Activated CD8-positive, alpha-beta T cell treated with anti-CD3 and anti-CD28 coated beads for 36 hours (primary cell): Measurements from ENCODE around the gene OXCT2. TPM values are rescaled to one million over a fixed set of nuclear protein-coding genes. Genes with fewer than 3 reads are reported as not detected.

Experiments
- ATAC-seq: fragments of 200-7000 bp; cut with Tn5 transposase; one replicate; pipeline ENCODE4 v1.10.0; 2021; ENCODE audit warnings: mild to moderate bottlenecking, moderate library complexity
- CTCF ChIA-PET: fragments of 350-600 bp; sonication (Branson Sonifier 250); formaldehyde crosslinking; loops from one replicate; lab custom pipeline; 2021; ENCODE audit warnings: antibody characterized with exemption; lab: Charles Lee
- POLR2A ChIA-PET: fragments of 350-600 bp; sonication (Branson Sonifier 250); formaldehyde crosslinking; loops from one replicate; lab custom pipeline; 2021; ENCODE audit warnings: antibody characterized with exemption; lab: Charles Lee
- DNase-seq: peaks from one replicate; pipeline ENCODE4 v3.0.0-alpha.2; 2020
- H3K27ac Mint-ChIP-seq: one replicate; pipeline ENCODE4 v1.8.0; 2021; ENCODE audit warnings: mild to moderate bottlenecking, mixed read lengths
- H3K27me3 Mint-ChIP-seq: one replicate; pipeline ENCODE4 v1.8.0; 2021; ENCODE audit warnings: mixed read lengths
- H3K36me3 Mint-ChIP-seq: one replicate; pipeline ENCODE4 v1.8.0; 2021; ENCODE audit warnings: low read depth, mixed read lengths
- H3K4me1 Mint-ChIP-seq: one replicate; pipeline ENCODE4 v1.8.0; 2021; ENCODE audit warnings: low read depth, mixed read lengths
- H3K4me3 Mint-ChIP-seq: one replicate; pipeline ENCODE4 v1.8.0; 2021; ENCODE audit warnings: mild to moderate bottlenecking, moderate library complexity, mixed read lengths
- H3K9me3 Mint-ChIP-seq: one replicate; pipeline ENCODE4 v1.8.0; 2021; ENCODE audit warnings: mixed read lengths
- CTCF ChIP-seq: fragments of 200-600 bp; IDR thresholded peaks from one replicate; pipeline ENCODE4 v1.8.0; 2022; ENCODE audit warnings: antibody characterized with exemption, mild to moderate bottlenecking
- intact Hi-C: fragments of 100-400 bp; cut with micrococcal nuclease; formaldehyde crosslinking; loops from one replicate; pipeline ENCODE4 v1.10.0; 2022
- total RNA-seq, 2 experiments: library from RNA; stranded (reverse); gene quantifications; one replicate each; pipeline ENCODE4 v1.2.3, GENCODE V29; 2021

OXCT2 gene
- total RNA-seq, 2 experiments from 2014 or later = 2.7 to 4.2 TPM

- no peak for TF ChIP-seq CTCF
- Mint-ChIP-seq H3K27me3 (peaks cover 13% of the 10 kb centered on the region), H3K9me3 (no peaks in the 10 kb centered on the region), H3K4me1 (peaks cover 8% of the 10 kb centered on the region), H3K4me3 (no peak overlapping the region), H3K36me3 (no peaks in the 10 kb centered on the region), H3K27ac (no peak overlapping the region)
- DNase-seq (no peak), ATAC-seq (no peak)
- intact Hi-C loops = loop anchor here (5.0 kb wide), 1 partner anchor 188 kb away; no protein-coding TSS in a partner anchor
- POLR2A ChIA-PET = no interaction called here
- CTCF ChIA-PET = no interaction called here
Observed at GRCh38 chr1:39795651-39796050, 24.5 kb upstream of the OXCT2 start.

- intact Hi-C loops = no loop called here
- no peaks in the 10 kb centered on the region for H3K36me3 Mint-ChIP-seq
- H3K4me1 Mint-ChIP-seq = peaks cover 2% of the 10 kb centered on the region
- TF ChIP-seq CTCF = no peak
- no peaks in the 10 kb centered on the region for H3K9me3 Mint-ChIP-seq
- H3K27ac Mint-ChIP-seq = no peak overlapping the region
- no peak for ATAC-seq
- ChIA-PET POLR2A (no interaction called here), CTCF (no interaction called here)
- H3K27me3 Mint-ChIP-seq = peaks cover 31% of the 10 kb centered on the region
- H3K4me3 Mint-ChIP-seq = no peak overlapping the region
- DNase-seq = no peak
Observed at GRCh38 chr1:39791838-39792237, 20.7 kb upstream of the OXCT2 start.

- intact Hi-C loops = no loop called here
- peaks cover 36% of the 10 kb centered on the region for H3K27me3 Mint-ChIP-seq
- ChIA-PET POLR2A (interaction anchor here (1.1 to 1.3 kb wide), 2 partner anchors 9 to 285 kb away, joined by 3 to 4 read pairs; no protein-coding TSS in a partner anchor), CTCF (interaction anchor here (0.9 to 2.8 kb wide), 2 partner anchors 10 to 86 kb away, joined by 4 to 13 read pairs; no protein-coding TSS in a partner anchor)
- H3K27ac Mint-ChIP-seq = peak overlapping the region; percentile 3
- no peaks in the 10 kb centered on the region for H3K4me1 Mint-ChIP-seq
- no peaks in the 10 kb centered on the region for H3K9me3 Mint-ChIP-seq
- H3K36me3 Mint-ChIP-seq = no peaks in the 10 kb centered on the region
- ATAC-seq = no peak
- no peak for DNase-seq
- H3K4me3 Mint-ChIP-seq = peak overlapping the region; percentile 72
- TF ChIP-seq CTCF = no peak
Observed at GRCh38 chr1:39789571-39790110, 18.5 kb upstream of the OXCT2 start.

GRCh38 chr1:39788758-39789570 lies 17.8 kb upstream of the OXCT2 start, which contains the start of gene BMP8B:
Gene BMP8B (minus strand): TSS chr1:39788865. CDS start chr1:39788485, 380 bp downstream.
- peak within 1 kb of the TSS; percentile 3 for H3K27ac Mint-ChIP-seq
- no peaks in the 10 kb centered on the region for H3K9me3 Mint-ChIP-seq
- ATAC-seq (peak; percentile 79), DNase-seq (peak; percentile 52)
- no peaks in the 10 kb centered on the region for H3K4me1 Mint-ChIP-seq
- TF ChIP-seq CTCF = no peak
- peaks cover 36% of the 10 kb centered on the region for H3K27me3 Mint-ChIP-seq
- H3K36me3 Mint-ChIP-seq = no peaks in the 10 kb centered on the region
- peak within 1 kb of the TSS; percentile 72 for H3K4me3 Mint-ChIP-seq
- CTCF ChIA-PET = interaction anchor here (0.9 to 2.8 kb wide), 2 partner anchors 10 to 86 kb away, joined by 4 to 13 read pairs; no protein-coding TSS in a partner anchor
- intact Hi-C loops = no loop called here
- POLR2A ChIA-PET = interaction anchor here (1.1 to 1.3 kb wide), 2 partner anchors 10 to 286 kb away, joined by 3 to 4 read pairs; no protein-coding TSS in a partner anchor
